GM18520 (cell line): ENCODE results near the gene STAT5A.
"Not testable (repeated sequence)": the region's sequence is repeated elsewhere in the genome, so short reads cannot be mapped to it uniquely, and the experiment has no call there.

Experiments used
- ATAC-seq: cut with Tn5 transposase; IDR thresholded peaks from one replicate; pipeline ENCODE4 v1.9.1; 2021; ENCODE audit not compliant: unreplicated experiment

STAT5A gene

GRCh38 chr17:42287977-42288802, at the start of gene STAT5A:
TSS of gene STAT5A (plus strand) at chr17:42288498. CDS start at chr17:42289412, 914 bp downstream.
- peak; percentile 37 for ATAC-seq

- ATAC-seq = not testable (repeated sequence)
Observed at GRCh38 chr17:42239576-42239975, 48.7 kb upstream of the STAT5A start.

- no peak for ATAC-seq
Observed at GRCh38 chr17:42240201-42240600, 48.1 kb upstream of the STAT5A start.

GRCh38 chr17:42240863-42241262, 47.4 kb upstream of the STAT5A start:
- not testable (repeated sequence) for ATAC-seq

DNA sequence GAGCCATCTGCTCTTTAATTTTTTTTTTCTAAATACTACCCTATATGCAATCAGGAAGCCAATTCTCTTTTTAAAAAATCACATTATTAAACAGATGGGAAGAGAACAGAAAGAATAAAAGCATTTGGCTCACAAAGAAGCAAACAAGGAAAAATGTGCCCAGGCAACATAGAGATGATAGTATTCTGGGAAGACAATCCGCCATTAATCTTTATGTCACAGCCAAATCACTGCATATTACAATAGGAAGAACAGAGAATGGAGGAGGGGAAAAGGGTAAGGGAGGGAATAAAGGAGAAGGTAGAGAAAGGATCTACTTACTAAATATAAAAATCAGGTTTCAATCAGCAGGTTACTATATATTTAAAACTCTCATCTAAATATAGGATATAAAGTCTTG, 46.4 kb upstream of the STAT5A start:
- no peak for ATAC-seq

DNA sequence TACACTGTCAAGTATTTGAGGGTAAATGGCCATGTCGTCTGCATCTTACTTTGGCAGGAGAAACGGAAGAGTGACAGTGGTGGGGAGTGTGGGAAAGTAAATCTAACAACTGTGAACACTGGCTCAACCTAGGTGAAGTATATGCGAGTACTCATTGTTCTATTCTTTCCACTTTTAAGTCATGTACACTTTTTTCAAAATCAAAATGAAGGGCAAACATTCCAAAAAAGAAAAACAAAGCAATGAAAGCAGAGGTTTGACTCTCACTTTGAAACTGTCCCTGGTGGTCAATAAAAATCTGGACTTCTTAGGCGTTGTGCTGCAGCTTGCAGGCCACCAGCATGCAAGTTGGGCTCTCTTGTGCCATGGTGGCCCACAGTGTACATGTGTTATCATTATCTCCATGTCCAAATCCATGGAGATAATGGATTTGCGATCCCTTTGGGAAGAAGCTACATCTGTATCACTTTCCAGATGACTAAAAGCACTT, 44.8 kb upstream of the STAT5A start:
- ATAC-seq = no peak

- not testable (repeated sequence) for ATAC-seq
Observed at GRCh38 chr17:42244116-42244515, 44.2 kb upstream of the STAT5A start.

GRCh38 chr17:42245183-42245582, 43.1 kb upstream of the STAT5A start:
- not testable (repeated sequence) for ATAC-seq

GRCh38 chr17:42246515-42246914, 41.8 kb upstream of the STAT5A start:
- ATAC-seq = no peak

GRCh38 chr17:42247734-42248133, 40.6 kb upstream of the STAT5A start:
- ATAC-seq = no peak

DNA sequence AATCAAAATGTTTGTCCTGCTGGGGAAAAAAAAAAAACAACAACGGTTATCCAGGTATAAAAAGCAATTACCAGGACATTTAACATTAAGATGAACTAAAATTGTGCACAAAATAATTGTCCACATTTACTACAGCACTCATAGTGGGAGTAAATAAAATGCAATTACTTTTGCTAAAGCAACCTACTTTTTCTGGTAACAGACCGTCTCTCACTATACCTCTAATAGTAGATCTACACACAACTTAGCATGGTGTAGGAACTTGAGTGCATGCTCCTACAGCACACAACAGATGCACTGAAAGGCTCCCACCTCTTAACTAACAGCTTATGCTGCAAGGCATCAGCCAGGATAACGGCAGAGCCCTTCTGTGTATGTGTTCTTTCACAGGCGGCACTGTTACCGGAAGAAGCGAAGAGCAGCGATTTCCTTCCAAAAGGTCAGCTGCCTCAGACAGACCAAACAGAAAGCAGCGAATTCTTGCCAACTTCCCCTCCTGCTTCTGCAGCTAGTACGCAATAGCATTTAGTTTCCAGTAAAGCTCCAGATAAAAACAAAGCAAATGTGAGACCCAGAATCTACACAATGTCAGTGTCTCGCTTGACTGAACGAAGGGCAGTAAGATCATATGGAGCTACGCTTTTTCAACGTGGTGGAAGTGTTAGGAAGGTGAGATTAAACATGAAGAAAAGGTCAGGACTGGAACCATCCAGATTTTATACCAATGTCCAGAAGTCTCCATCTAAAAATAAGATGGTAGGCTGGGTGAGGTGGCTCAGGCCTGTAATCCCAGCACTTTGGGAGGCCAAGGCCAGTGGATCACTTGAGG, 39.7 kb upstream of the STAT5A start:
- ATAC-seq = peak; percentile 58

DNA sequence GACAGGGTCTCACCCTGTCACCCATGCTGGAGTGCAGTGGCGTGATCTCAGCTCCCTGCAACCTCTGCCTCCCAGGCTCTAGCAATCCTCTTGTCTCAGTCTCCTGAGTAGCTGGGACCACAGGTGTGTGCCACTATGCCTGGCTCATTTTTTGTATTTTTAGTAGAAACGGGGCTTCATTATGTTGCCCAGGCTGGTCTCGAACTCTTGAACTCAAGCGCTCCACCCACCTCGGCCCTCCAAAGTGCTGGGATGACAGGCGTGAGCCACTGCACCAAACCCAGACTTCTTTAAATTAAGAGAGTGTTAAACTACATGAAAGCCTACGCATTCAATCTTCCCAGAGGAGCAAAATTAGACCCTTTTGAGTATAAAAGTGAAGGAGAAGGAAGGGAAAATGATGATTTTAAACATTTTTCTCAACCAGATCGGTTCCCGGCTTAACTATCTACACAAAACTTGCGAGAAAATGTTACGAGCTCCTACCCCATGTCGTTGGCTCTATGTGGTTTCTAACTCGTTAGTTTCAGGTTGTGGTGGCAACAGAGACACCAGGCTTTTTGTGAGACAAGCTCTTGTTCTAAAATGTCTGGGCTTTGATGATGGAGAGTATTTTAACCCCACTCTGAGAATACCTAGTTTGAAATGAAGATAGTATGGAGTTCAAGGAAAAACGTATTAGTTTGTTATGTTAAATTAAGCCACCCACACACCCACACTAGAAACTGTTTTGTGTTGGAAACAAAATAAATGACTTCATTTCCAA, 38.4 kb upstream of the STAT5A start:
- ATAC-seq = no peak

DNA sequence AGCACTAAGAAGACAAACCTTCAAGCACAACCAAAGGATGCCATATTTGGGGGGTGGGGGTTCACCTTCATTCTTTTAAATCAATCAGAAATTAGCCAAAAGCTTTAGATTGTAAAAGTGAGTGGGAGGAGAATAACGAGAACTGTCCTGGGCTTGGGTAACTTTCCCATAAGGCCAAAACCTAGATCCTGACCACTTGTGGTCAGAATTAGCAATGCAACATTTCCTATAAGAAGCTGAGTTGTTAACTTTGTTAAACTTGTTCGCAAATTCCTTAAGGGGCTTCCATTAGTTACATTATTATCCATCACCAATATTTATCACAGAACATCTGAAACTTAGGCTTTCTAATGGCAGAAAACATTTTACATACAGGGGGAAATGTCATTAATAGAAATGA, 37.2 kb upstream of the STAT5A start:
- no peak for ATAC-seq

GRCh38 chr17:42252597-42253550, 35.4 kb upstream of the STAT5A start:
- ATAC-seq = no peak

- ATAC-seq = no peak
Observed at GRCh38 chr17:42253578-42253977, 34.7 kb upstream of the STAT5A start.

GRCh38 chr17:42255445-42255844, 32.9 kb upstream of the STAT5A start:
- ATAC-seq = no peak

DNA sequence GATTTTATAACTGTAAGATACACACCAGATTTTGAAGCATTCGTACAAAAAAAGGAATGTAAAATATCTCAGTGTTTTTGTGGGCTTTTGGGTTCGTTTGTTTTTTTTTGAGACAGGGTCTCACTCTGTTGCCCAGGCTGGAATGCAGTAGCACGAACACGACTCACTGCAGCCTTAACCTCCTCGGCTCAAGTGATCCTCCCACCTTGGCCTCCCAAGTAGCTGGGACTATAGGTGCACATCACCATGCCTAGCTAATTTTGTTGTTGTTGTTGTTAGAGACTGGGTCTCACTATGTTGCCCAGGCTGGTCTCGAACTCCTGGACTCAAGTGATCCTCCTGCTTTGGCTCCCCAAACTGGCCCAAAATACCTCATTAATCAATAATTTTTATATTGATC, 28.0 kb upstream of the STAT5A start:
- no peak for ATAC-seq

GRCh38 chr17:42264366-42264765, 23.9 kb upstream of the STAT5A start:
- not testable (repeated sequence) for ATAC-seq

DNA sequence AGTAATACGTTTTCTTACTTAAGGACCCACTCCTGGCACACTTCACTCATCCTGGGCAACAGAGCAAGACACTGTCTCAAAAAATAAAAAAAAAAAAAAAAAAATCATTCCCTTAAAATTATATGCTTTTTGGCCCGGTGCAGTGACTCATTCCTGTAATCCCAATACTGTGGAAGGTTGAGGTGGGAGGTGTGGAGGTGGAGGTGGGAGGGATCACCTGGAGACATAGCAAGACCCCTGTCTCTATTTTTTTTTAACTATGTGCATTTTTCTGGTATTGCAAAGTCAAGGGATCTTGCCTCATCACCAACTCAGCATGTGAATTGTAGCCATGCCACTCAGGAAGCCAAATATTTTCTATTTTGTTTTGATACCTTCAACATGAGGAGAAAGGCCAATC, 21.8 kb upstream of the STAT5A start:
- no peak for ATAC-seq
